CD4-positive, alpha-beta T cell treated with Interleukin-17A for 4 hours (primary cell): ENCODE measurements around the gene ATP5MG.
"Not testable (repeated sequence)": the region's sequence is repeated elsewhere in the genome, so short reads cannot be mapped to it uniquely, and the experiment has no call there.

Source experiments
- DNase-seq: peaks from one replicate; pipeline ENCODE4 v3.0.0-alpha.2; 2020; ENCODE audit warnings: mixed read lengths

ATP5MG gene

GRCh38 chr11:118401151-118401879 is at the start of gene ATP5MG:
Gene ATP5MG, plus strand, starts transcription at chr11:118401606. Its CDS starts 60 bp downstream, at chr11:118401666.
- DNase-seq = peak; percentile 94

- DNase-seq = no peak
Observed at GRCh38 chr11:118353084-118353710, 48.2 kb upstream of the ATP5MG start.

GRCh38 chr11:118358071-118358470 is 43.3 kb upstream of the ATP5MG start:
- no peak for DNase-seq

- DNase-seq = peak; percentile 99
Observed at GRCh38 chr11:118359295-118359958, 42.0 kb upstream of the ATP5MG start, which contains the start of gene UBE4A. Gene UBE4A, plus strand, starts transcription at chr11:118359600. Its CDS starts 5,481 bp downstream, at chr11:118365081.

GRCh38 chr11:118364956-118365615 is 36.3 kb upstream of the ATP5MG start:
- no peak for DNase-seq

GRCh38 chr11:118366287-118366686 is 35.1 kb upstream of the ATP5MG start:
- no peak for DNase-seq

GRCh38 chr11:118370774-118371173 is 30.6 kb upstream of the ATP5MG start:
- no peak for DNase-seq

GRCh38 chr11:118373263-118373662 is 28.1 kb upstream of the ATP5MG start:
- DNase-seq = no peak

- no peak for DNase-seq
Observed at GRCh38 chr11:118373871-118374270, 27.5 kb upstream of the ATP5MG start.

GRCh38 chr11:118374729-118375128 is 26.7 kb upstream of the ATP5MG start:
- no peak for DNase-seq

- DNase-seq = no peak
Observed at GRCh38 chr11:118375978-118376377, 25.4 kb upstream of the ATP5MG start.

GRCh38 chr11:118379497-118379896 is 21.9 kb upstream of the ATP5MG start:
- DNase-seq = no peak

- no peak for DNase-seq
Observed at GRCh38 chr11:118380571-118380970, 20.8 kb upstream of the ATP5MG start.

- no peak for DNase-seq
Observed at GRCh38 chr11:118382954-118383353, 18.5 kb upstream of the ATP5MG start.

GRCh38 chr11:118383657-118384056 is 17.7 kb upstream of the ATP5MG start:
- DNase-seq = no peak

- DNase-seq = no peak
Observed at GRCh38 chr11:118396097-118396501, 5.3 kb upstream of the ATP5MG start.

GRCh38 chr11:118397448-118397847 is 4.0 kb upstream of the ATP5MG start:
- no peak for DNase-seq

- DNase-seq = peak; percentile 54
Observed at GRCh38 chr11:118398791-118399559, 2.4 kb upstream of the ATP5MG start.

GRCh38 chr11:118401880-118402590 is 629 bp downstream of the ATP5MG start:
- no peak for DNase-seq

GRCh38 chr11:118402594-118402993 is 1.2 kb downstream of the ATP5MG start:
- not testable (repeated sequence) for DNase-seq

- no peak for DNase-seq
Observed at GRCh38 chr11:118406599-118407166, 5.3 kb downstream of the ATP5MG start.
